Stimulated activated naive CD8-positive, alpha-beta T cell treated with anti-CD3 and anti-CD28 coated beads, Interleukin-15, Interleukin-2, amounts not matched to agents 100 ng/mL and 50 ng/mL, for 24 hours (primary cell): ENCODE data around the gene COL4A1.

Experiments used
- H3K27ac Mint-ChIP-seq: one replicate; pipeline ENCODE4 v1.8.0; 2021; ENCODE audit warnings: mild to moderate bottlenecking, mixed read lengths
- H3K27me3 Mint-ChIP-seq: one replicate; pipeline ENCODE4 v1.8.0; 2021; ENCODE audit warnings: mixed read lengths
- H3K36me3 Mint-ChIP-seq: one replicate; pipeline ENCODE4 v1.8.0; 2021; ENCODE audit warnings: low read depth, mixed read lengths
- H3K4me1 Mint-ChIP-seq: one replicate; pipeline ENCODE4 v1.8.0; 2021; ENCODE audit warnings: low read depth, mixed read lengths
- H3K4me3 Mint-ChIP-seq: one replicate; pipeline ENCODE4 v1.8.0; 2021; ENCODE audit warnings: mild to moderate bottlenecking, mixed read lengths
- H3K9me3 Mint-ChIP-seq: one replicate; pipeline ENCODE4 v1.8.0; 2021; ENCODE audit warnings: mixed read lengths

Gene COL4A1

DNA sequence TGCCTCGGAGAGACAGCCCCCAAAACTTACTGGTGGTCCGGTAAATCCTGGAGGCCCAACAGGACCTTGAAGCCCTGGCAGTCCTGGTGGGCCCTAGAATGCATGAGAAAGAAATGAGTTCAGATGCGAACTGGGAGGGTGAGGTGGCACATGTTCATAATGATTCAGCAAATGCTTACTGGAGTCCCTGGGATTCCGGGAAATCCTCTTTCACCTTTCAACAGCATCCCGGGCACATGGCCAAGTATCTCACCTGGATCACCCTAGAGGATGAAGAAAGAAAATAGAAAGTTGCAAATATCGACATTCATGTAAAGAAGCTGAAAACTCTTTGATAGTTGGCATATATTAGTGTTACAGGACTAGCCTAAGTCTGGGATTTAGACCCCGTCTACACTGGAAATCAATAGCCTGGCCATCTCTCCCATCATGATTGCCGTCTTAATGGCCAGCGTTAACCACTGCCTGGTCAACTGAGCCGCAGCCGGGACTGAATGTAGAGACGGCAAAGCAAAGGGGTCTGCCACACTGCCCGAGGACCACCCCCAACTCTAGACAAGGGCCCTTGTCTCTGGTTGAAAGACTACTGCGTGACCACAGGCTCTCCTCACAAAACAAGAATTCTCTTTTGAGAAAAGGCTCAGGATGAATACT lies 96.9 kb downstream of the COL4A1 start:
- Mint-ChIP-seq H3K36me3 (no peaks in the 10 kb centered on the region), H3K4me3 (no peak overlapping the region), H3K4me1 (no peaks in the 10 kb centered on the region), H3K27me3 (peaks cover 7% of the 10 kb centered on the region), H3K9me3 (no peaks in the 10 kb centered on the region), H3K27ac (no peak overlapping the region)

DNA sequence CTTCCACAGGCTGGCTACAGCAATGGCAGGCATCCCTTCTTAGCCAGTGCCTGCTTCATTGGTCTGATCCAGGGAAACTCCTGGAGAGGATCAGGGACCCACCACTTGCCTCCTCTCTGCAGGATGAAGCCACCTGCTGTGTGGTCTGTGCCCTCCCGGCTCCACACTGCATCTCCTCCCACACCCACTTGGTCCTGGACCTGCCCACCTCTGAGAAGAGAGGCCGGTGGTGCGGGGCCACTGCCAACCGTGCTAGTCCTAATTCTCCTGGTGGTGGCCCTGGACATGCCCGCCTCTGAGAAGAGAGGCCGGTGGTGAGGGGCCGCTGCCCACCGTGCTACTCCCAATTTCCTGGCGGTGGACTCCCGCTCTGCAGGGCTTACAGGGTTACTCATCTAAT lies 98.8 kb downstream of the COL4A1 start:
- no peaks in the 10 kb centered on the region for H3K36me3 Mint-ChIP-seq
- no peak overlapping the region for H3K4me3 Mint-ChIP-seq

DNA sequence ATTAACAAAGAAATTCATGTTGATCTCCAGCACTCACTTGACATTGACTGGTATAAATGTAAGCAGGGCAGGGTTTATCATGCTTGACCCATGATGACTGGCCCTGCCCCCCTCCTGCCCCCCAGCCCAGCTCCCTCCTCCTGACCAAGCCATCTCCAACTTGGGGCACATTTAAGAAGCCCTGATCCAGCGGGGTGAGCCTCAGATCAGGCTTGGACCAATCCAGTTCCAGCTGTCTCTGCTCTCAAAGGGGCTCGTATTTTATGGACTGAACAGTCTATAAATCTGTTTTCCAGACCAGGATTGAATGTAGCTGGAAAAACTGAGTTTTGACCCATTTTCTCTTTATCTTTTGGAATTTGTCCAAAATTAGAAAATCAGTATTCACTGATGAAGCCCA lies 100.0 kb downstream of the COL4A1 start:
- no peaks in the 10 kb centered on the region for H3K4me1 Mint-ChIP-seq
- no peaks in the 10 kb centered on the region for H3K36me3 Mint-ChIP-seq
- H3K4me3 Mint-ChIP-seq = no peak overlapping the region
- no peaks in the 10 kb centered on the region for H3K9me3 Mint-ChIP-seq
- H3K27ac Mint-ChIP-seq = no peak overlapping the region
- H3K27me3 Mint-ChIP-seq = no peaks in the 10 kb centered on the region

More for the DNA sequence above, 98.8 kb downstream of the COL4A1 start:
- peaks cover 4% of the 10 kb centered on the region for H3K27me3 Mint-ChIP-seq
- H3K4me1 Mint-ChIP-seq = no peaks in the 10 kb centered on the region
- H3K9me3 Mint-ChIP-seq = no peaks in the 10 kb centered on the region
- H3K27ac Mint-ChIP-seq = no peak overlapping the region

DNA sequence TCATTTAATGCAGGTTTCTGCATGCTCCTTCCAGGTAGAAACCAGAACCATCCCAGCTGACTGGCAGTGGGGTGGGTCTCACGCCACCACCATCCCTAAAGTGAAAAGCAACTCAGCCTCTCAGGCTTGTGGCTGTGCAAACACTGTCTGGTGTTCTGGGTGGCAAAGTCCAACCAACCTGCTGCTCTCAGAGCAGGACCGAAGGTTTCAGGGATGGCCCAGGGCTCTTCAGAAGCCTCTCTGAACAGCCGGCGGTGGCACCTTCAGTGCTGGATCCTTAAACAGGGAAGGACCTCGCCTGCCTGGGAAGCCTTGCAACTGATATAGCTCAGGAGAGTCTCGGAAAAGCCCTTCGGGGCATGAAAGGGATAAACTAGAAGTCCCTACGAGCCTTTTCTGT lies 100.8 kb downstream of the COL4A1 start:
- H3K4me3 Mint-ChIP-seq = no peak overlapping the region
- no peaks in the 10 kb centered on the region for H3K4me1 Mint-ChIP-seq
- no peaks in the 10 kb centered on the region for H3K27me3 Mint-ChIP-seq
- H3K36me3 Mint-ChIP-seq = no peaks in the 10 kb centered on the region
- H3K9me3 Mint-ChIP-seq = no peaks in the 10 kb centered on the region
- H3K27ac Mint-ChIP-seq = no peak overlapping the region

DNA sequence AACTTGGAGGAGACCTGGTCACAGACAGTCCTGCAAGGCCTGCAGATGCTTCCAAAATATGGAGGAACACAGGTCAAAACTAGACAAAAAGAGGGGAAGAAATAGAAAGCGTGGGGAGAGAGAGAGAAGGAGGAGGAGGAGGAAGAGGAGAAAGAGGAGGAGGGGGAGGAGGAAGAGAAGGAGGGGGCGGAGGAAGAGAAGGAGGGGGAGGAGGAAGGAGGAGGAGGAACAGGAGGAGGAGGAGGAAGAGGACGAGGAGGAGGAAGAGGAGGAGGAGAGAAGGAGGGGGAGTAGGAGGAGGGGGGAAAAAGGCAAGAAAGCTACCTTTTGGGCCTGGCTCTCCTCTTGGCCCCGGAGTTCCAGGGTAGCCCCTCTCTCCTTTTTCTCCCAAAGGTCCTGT lies 105.8 kb downstream of the COL4A1 start:
- Mint-ChIP-seq H3K4me3 (no peak overlapping the region), H3K27me3 (peaks cover 14% of the 10 kb centered on the region), H3K4me1 (no peaks in the 10 kb centered on the region), H3K27ac (no peak overlapping the region), H3K9me3 (no peaks in the 10 kb centered on the region), H3K36me3 (no peaks in the 10 kb centered on the region)

DNA sequence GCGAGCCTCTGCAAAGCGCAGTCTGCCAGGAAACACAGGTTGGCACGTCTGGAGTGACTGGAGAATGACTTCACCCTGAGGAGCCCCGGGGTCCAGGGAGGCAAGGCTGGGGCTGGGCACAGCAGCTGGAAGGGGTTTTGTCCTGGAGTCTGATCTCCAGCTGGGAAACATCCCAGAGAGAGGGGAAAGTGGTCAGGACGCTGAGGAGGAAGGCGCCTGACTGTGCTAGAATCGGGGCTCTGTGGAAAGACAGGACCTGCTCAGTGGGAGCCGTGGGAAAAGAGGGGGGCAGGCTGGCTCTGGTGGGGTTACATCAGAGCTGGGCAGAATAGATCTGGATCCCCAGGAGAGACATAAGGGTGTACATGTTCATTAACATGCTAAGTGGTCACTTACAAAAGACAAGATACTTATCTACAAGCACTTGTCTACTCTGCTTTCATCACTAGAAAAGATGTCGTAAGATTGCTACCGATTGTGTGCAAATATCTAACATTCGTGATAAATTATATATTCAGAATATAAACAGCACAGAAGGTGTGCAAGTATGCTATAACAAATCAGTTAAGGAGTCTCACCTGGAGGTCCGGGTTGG lies 106.6 kb downstream of the COL4A1 start:
- no peak overlapping the region for H3K4me3 Mint-ChIP-seq
- H3K27ac Mint-ChIP-seq = no peak overlapping the region
- H3K36me3 Mint-ChIP-seq = no peaks in the 10 kb centered on the region
- no peaks in the 10 kb centered on the region for H3K4me1 Mint-ChIP-seq
- H3K9me3 Mint-ChIP-seq = no peaks in the 10 kb centered on the region
- peaks cover 14% of the 10 kb centered on the region for H3K27me3 Mint-ChIP-seq

DNA sequence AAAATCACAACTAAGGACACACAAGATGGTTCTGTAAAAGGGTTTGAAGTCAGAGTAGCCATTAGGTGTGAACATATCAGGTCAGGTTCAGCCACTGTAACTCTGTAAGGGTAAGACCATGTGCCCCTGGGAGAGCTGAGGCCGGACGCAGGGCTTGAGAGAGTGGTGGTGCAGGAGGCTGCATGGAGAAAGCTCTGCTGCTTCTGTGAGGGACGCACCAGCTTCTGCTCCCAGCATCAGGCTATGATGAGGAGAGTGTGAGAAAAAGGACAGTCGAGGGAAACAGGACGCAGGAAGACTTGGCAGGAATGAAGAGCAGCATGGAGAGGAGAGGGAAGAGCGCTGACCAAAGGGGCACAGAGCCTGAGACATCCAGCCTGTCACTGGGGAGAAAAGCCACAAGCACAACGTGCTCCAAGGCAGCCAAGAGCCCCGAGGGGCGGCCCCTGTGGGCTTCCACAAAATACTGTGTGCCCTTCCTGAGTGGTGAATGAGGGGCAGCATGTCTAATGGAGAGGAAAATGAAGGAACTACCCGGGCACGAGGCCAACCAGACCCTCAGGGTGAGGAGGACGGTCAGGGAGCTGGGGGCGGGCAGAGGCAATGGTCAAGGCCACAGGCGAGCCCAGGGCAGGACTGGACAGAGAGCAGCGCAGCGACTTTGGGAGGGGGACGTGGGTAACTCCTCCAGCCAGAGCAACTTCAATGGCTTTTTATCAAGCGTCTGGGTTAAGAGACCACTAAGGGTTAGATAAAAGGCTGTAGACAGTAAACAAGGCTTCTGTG lies 107.7 kb downstream of the COL4A1 start:
- H3K36me3 Mint-ChIP-seq = no peaks in the 10 kb centered on the region
- H3K27ac Mint-ChIP-seq = no peak overlapping the region
- no peaks in the 10 kb centered on the region for H3K9me3 Mint-ChIP-seq
- H3K27me3 Mint-ChIP-seq = peaks cover 18% of the 10 kb centered on the region
- no peak overlapping the region for H3K4me3 Mint-ChIP-seq
- H3K4me1 Mint-ChIP-seq = no peaks in the 10 kb centered on the region

DNA sequence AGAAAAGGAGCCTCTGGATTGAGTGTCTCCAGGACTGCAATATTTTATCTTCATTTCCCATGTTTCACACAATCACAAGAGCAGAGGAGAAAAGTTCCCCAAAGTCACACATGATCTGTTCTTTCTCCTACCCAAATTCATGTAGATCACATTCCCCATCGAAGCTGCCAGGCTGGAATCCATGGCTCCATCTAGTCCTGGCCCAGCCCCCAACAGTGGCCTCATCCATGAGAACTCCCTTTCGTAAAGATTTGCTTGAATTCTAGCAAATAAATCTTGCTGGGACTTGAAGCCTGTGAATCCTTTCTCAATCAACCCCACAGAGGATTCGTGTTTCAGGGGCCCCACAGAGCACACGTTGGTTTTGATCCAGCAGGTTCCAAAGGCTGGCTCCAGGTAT lies 109.5 kb downstream of the COL4A1 start:
- Mint-ChIP-seq H3K27ac (no peak overlapping the region), H3K36me3 (no peaks in the 10 kb centered on the region), H3K27me3 (peaks cover 20% of the 10 kb centered on the region), H3K9me3 (no peaks in the 10 kb centered on the region), H3K4me3 (no peak overlapping the region), H3K4me1 (no peaks in the 10 kb centered on the region)

DNA sequence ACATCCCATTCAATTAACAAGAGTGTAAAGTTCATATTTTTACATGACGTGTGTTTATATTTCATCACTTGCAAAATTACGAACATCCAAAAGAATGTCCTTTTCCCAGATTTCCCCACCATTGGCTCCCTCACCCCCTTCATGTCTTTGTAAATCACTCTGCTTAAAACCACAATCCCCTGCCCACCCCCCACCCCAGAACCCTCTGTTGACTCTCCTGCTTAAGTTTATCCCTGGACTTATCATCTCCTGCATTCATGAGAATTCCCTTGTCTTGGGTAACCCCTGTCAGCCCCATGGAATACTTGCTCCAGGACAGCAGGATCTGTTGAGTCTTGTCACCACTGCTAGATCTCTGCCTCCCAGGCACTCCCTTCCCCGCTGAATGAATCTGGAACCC lies 109.9 kb downstream of the COL4A1 start:
- Mint-ChIP-seq H3K9me3 (no peaks in the 10 kb centered on the region), H3K27me3 (peaks cover 21% of the 10 kb centered on the region)

DNA sequence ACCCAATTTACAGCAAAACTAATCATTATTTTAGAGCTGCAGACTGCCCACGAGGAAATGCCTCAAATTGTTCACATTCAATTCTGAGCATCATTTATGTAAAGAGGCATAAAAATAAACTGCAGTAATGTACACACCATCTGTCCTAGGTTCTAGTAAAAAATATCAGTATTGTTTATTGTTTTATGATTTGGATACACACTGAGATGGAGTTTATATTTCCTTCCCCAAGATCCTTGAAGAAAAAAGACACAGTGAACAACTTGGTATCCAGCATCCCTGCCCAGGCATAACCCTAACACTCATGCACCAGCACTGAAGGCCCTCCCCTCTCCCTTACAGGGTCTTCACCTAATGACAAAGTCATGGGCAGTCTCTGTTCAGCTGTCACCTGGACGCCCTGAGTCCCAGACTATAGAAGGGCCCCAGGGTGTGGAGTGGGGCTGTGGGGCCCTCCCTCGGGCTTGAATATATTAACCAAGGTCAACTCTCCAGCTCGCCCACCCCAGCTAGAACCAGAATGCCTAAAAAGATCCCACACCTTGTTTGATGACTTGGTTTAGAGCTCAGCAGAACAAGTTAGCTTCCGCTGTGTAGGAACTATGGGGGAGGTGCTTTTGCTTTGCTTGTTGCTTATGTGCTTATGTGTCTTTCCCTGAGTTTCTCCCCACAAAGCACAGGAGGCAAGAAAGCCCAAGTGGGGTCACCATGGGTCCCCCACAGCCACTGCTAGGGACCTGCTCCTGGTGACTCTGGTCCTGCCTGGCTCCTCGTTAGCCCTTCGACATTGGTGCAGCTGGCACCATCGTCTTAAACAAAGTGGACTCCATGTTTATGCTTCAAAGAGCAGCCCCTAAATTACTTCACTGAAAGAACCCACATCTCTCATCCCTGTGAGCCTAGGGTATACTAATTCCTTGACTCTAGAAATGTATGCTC lies 111.1 kb downstream of the COL4A1 start:
- Mint-ChIP-seq H3K4me1 (no peaks in the 10 kb centered on the region), H3K27me3 (peaks cover 29% of the 10 kb centered on the region), H3K27ac (no peak overlapping the region), H3K36me3 (no peaks in the 10 kb centered on the region), H3K9me3 (no peaks in the 10 kb centered on the region), H3K4me3 (no peak overlapping the region)

More for the DNA sequence above, 109.9 kb downstream of the COL4A1 start:
- Mint-ChIP-seq H3K36me3 (no peaks in the 10 kb centered on the region), H3K4me3 (no peak overlapping the region), H3K4me1 (no peaks in the 10 kb centered on the region), H3K27ac (no peak overlapping the region)

DNA sequence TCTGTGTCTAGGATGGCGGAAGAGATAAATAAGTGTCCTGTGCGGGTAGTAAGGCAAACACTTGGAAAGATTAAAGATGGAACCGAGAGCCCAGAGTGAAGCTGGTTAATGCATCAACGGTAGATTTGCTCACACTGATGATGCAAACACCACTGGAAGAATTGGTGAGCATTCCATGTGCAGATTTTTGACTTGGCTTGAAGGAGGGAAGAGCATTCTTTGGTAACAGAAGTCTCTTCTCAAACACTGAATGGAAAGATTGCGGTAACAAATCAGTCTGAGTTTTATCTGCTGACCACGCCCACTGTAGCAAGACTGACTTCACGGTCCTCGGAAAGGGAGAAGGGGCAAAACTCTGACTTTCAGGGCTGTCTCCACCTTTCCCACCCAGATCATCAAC lies 112.5 kb downstream of the COL4A1 start:
- H3K4me1 Mint-ChIP-seq = no peaks in the 10 kb centered on the region
- no peak overlapping the region for H3K27ac Mint-ChIP-seq
- no peaks in the 10 kb centered on the region for H3K36me3 Mint-ChIP-seq
- peaks cover 27% of the 10 kb centered on the region for H3K27me3 Mint-ChIP-seq
- H3K9me3 Mint-ChIP-seq = no peaks in the 10 kb centered on the region
- H3K4me3 Mint-ChIP-seq = no peak overlapping the region

DNA sequence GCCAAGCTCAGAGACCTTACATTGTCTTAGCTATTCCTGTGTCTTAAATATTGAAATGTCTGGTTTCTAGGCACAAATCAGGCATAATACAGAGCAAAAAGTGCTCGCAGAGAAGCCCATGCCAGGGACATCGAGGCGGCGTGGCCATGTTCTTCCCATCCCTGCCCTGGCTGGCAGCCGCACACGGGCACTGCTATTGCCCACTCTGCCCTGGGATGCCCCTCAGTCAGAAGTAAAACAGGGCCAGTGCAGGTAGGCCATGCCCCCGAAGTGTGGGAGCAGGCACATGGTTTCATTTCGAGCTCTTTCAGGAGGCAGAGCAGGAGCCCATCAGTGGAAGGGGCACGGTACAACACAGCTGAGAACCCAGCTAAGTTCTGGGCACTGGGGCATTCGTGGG lies 113.5 kb downstream of the COL4A1 start:
- H3K9me3 Mint-ChIP-seq = no peaks in the 10 kb centered on the region
- H3K4me1 Mint-ChIP-seq = no peaks in the 10 kb centered on the region
- no peak overlapping the region for H3K27ac Mint-ChIP-seq
- H3K27me3 Mint-ChIP-seq = peaks cover 19% of the 10 kb centered on the region
- H3K36me3 Mint-ChIP-seq = no peaks in the 10 kb centered on the region
- H3K4me3 Mint-ChIP-seq = no peak overlapping the region

DNA sequence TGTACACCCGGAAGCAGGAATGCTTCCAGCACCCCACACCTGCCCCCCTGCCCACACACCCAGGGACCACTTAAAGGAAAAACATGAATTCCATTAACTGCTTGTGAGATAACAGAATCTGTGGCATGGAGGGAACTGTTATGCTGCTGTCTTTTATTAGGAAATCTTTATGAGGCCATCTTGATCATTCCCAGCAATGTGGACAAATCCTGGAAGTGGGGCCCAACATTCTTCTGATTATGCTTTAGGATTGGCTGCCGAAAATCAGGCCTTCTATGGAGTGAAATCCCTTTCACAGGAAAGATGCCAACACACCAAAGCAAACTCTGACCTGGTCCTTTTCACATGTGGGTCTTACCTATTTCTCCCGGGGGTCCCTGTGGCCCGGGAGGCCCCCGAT lies 114.5 kb downstream of the COL4A1 start:
- Mint-ChIP-seq H3K27me3 (peaks cover 23% of the 10 kb centered on the region), H3K4me1 (no peaks in the 10 kb centered on the region)

DNA sequence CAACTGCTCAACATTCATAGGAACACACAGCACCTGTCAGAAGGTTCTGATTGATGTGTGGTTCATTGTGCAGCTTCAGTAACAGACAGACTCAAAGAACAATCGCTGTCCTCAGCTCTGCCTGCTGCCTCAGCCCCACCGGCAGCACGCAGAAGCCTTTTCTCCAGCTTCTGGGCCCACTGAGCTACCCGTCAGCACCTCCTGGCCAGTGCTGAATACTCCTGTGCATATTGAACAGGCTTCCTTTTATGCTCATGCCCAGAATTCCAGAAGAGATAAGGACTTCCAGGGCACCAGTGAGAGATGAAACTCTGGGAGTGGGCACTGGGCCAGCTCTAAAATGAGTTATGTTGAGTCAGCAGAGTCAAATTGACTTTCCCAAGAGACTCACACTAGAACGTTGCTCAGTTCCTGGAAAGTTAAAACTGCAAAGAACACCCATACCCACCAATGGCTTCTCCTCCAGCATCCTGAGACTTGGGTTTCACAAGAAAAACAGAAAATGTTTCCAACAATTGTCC lies 119.3 kb downstream of the COL4A1 start:
- H3K27me3 Mint-ChIP-seq = peaks cover 20% of the 10 kb centered on the region

More for the DNA sequence above, 114.5 kb downstream of the COL4A1 start:
- Mint-ChIP-seq H3K9me3 (no peaks in the 10 kb centered on the region), H3K4me3 (no peak overlapping the region), H3K27ac (no peak overlapping the region), H3K36me3 (no peaks in the 10 kb centered on the region)

More for the DNA sequence above, 119.3 kb downstream of the COL4A1 start:
- no peaks in the 10 kb centered on the region for H3K36me3 Mint-ChIP-seq
- H3K4me3 Mint-ChIP-seq = no peak overlapping the region
- no peaks in the 10 kb centered on the region for H3K4me1 Mint-ChIP-seq
- H3K9me3 Mint-ChIP-seq = no peaks in the 10 kb centered on the region
- H3K27ac Mint-ChIP-seq = no peak overlapping the region
